HG02885 (cell line): ENCODE data around the gene SLC12A6.
A peak's percentile ranks its signal among the peaks of the same experiment; 100 is the strongest.
"Not testable (repeated sequence)": the region's sequence is repeated elsewhere in the genome, so short reads cannot be mapped to it uniquely, and the experiment has no call there.

Experiments
- ATAC-seq: cut with Tn5 transposase; IDR thresholded peaks from one replicate; pipeline ENCODE4 v1.9.1; 2021; ENCODE audit warnings: mild to moderate bottlenecking; ENCODE audit not compliant: unreplicated experiment, poor library complexity

The SLC12A6 gene

DNA sequence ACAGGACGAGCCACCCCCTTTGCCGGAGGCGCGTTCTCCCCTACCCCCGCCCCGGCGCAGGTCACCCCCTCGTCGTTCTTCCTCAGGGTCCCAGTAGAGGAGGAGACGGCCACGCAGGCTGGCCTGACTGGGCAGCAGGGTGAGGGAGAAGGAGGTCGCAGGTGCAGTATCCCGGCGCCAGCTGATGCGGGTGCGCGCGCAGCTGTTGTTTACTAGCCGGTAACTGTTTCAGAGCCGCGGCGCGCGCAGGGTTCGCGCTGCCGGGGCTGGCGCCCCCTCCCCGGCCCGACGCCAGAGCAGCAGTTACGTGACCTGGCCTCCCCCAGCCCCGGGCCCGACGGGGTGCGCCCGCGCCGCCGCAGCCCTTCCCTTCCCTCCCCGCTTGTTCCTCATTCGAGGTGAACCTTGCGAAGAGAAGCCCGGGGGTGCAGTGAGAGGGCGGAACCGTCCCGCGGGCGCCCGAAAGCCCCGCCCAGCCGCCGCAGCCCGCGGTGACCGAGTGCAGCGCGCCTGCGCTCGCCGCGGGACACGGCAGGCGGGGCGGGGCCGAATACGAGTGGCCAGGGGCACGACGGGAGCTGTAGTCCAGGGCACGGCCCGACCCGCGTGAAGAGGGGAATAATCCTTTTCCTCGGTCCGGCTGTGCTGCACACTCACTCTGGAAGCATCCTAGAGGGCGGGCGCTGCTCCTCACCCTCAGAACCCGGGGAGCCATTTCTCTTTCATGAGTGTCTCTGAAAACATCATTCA lies at the start of gene SLC12A6:
Gene SLC12A6, minus strand, starts transcription at position 225 of the 750 bp plus-strand sequence. CDS start 1,101 bp downstream, outside the sequence.
- peak; percentile 74 for ATAC-seq

DNA sequence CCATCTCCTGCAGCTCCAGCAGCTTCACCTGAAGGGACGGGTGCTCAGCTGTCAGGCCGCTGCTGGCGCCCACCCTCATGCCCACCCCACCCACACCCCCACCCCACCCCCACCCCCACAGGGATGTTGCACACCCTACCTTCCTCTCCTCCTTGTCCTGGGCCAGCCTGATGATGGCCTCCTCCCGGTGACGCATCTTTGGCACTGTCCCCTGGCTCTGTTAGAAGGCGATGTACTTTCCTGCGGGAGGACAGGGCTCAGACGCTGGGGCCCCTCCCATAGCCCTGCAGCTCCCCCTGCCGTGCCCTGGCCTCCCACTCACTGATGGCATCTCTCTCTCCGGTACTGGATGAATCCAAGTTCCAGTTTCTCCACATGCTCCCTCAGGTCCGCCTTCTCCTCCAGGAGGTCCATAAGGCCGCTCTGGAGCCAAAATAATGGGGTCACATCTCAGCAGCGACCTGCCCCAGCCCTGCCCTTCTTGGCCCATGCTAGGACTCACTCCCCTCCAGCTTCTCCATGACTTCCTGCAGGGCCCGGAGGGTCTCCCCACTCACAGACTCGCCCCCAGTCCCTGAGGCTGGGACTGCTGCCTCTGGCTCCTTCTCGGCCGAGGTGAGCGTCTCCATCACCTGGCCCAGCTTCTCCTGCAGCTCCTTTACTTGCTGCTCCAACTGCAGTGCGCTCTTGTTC lies 44.4 kb upstream of the SLC12A6 start:
- ATAC-seq = not testable (repeated sequence)

DNA sequence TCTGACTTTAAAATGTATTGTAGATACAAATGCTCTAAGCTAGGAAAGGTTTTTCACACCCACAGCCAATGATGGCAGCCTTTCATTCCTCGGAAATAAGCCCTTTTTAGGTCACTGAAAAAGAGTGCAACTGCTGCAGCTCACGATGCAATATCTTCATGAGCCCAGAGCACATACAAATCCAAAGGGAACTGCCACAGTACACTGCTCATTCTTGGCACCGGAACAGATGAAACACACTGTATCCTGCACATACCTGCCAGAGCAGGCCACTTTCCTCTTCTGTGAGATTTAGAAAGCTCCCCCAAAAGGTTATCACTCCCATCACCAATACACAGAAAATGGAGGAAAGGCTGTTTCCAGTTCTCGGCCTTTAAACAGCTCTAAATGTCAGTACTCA lies 42.9 kb upstream of the SLC12A6 start:
- ATAC-seq = not testable (repeated sequence)

DNA sequence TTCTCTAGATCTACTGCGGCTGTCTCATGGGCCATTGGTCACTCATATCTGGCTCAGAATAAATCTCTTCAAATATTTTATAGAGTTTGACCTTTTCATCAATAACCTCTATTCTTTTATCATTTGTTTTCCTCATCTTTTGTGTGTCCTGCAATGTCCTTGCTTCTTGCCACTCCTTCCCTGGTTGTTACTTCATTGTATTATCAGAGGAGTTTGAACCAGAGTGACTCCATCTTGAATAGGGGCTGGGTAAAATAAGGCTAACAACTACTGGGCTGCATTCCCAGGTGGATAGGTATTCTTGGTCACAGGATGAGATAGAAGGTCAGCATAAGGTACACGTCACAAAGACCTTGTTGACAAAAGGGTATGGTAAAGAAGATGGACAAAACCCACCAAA lies 39.3 kb upstream of the SLC12A6 start:
- no peak for ATAC-seq

DNA sequence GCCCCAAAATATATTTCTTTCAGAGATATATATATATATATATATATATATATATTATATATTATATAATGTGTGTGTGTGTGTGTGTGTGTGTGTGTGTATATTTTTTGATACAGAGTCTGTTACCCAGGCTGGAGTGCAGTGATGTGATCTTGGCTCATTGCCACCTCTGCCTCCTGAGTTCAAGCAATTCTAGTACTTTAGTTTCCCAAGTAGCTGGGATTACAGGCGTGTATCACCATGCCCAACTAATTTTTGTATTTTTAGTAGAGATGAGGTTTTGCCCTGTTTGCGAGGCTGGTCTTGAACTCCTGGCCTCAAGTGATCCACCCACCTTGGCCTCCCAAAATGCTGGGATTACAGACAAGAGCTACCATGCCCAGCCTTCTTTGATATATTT lies 38.0 kb upstream of the SLC12A6 start:
- ATAC-seq = not testable (repeated sequence)

GRCh38 chr15:34374816-34375215 lies 37.2 kb upstream of the SLC12A6 start:
- no peak for ATAC-seq

DNA sequence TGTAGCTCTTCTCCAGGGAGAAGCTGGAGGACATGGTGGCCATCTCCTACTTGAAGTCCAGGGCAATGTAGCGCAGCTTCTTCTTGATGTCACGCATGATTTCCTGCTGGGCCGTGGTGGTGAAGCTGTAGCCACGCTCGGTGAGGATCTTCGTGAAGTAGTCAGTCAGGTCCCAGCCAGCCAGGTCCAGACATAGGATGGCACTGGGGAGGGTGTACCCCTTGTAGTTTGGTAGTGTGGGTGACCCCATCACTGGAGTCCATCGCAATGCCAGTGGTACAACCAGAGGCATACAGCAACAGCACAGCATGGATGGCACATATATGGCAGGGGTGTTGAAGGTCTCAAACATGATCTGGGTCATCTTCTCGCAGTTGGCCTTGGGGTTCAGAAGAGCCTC lies 36.4 kb upstream of the SLC12A6 start:
- ATAC-seq = no peak

- no peak for ATAC-seq
Measured at GRCh38 chr15:34370643-34371042, 33.1 kb upstream of the SLC12A6 start.

DNA sequence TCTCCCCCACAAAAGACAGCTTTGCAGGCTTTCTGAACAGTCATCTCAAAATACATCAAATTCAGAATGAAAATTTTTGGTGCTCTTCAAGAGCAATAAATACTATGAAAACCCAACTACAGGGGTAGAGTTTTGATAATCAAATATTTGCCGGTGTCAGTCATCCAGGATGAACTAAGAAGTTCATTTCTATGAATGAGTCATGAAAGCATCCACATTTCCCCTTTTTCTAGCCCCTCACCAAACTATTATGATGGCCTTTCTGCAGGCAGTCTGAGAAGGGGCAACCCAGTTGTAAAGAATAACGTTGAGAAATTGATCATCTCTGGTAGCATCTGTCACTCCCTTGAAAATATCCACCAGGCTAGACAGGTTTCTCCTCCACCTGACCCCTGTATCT lies 32.5 kb upstream of the SLC12A6 start:
- no peak for ATAC-seq

- peak; percentile 79 for ATAC-seq
Measured at GRCh38 chr15:34367101-34368081, 29.8 kb upstream of the SLC12A6 start, which contains the start of gene LPCAT4. LPCAT4 (minus strand) TSS chr15:34367196; CDS start chr15:34367100, 96 bp downstream.

DNA sequence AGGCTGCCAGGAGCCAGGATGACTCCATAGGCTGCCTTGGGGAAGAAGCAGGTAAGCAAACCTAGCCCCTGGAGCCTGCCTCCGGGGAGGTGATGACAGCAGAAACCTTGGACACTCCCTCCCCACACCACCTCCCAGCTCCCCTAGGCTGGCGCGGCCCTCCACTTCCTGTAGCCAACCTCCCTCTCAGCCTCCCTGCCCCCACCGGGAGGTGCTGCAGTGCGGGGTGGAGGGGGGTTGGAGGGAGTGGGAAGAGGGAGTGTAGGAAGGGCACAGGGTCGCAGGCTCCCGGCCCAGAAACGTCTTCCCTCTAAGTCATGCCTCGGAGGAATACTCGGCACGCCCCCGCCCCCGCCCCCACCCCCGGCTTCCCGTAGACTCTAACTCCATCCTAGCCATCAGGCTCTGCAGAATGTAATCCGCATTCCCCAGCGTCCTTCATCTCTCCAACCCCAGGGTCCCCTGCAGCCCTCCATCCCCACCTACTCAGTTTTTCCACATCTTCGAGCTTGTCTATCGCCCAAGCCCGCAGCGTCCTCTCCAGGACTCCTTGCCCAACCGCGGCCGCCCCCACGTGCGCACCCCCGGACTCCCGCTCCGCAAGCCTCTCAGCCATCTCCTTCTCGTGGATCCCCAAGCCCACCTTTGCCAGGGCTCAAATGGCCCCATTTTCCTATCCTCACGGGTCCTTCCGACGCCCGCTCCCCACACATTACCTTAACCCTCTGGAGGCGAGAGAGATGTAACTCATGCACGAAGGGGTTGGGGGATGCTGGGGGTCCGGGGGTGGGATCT lies 28.9 kb upstream of the SLC12A6 start:
- peak; percentile 16 for ATAC-seq

DNA sequence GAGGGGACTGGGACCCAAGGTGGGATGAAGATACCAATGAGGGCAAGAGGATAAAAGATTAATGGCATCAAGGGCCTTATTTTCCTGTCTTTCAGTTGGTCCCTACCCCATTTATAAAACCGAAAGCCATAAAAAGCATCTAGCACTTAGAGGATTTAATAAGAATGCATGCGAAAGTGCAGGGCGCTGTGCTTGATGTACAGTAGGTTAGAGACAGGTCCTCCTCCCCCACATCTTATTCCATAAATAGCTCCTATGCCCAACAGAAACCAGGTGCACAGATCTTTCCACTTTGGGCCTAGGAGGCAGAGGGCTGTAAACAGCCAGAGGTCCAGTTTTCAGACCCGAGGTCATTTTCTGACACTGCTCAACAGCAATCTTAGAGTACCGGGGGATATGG lies 28.3 kb upstream of the SLC12A6 start:
- ATAC-seq = no peak

- no peak for ATAC-seq
Measured at GRCh38 chr15:34365091-34365825, 27.7 kb upstream of the SLC12A6 start.

DNA sequence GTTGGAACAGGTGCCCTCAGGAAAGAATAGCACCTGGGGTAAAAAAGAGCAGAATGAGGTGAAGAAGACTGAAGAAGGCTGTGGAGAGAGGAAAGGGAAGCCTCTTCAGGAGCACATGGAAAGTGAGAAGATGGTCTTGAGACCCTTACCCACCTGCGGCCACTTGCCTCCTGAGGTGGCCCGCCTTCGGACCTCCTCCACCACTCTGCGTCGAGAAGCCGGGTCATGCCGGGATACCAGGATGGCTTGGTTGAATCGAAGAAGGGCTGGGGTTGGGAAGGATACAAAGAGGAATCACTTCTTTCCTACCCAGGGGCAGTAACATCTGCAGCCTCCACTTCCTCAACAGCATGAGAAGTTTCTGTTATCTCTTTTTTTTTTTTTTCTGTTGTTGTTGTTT lies 26.5 kb upstream of the SLC12A6 start:
- ATAC-seq = no peak

- ATAC-seq = no peak
Measured at GRCh38 chr15:34362047-34362773, 24.6 kb upstream of the SLC12A6 start.

DNA sequence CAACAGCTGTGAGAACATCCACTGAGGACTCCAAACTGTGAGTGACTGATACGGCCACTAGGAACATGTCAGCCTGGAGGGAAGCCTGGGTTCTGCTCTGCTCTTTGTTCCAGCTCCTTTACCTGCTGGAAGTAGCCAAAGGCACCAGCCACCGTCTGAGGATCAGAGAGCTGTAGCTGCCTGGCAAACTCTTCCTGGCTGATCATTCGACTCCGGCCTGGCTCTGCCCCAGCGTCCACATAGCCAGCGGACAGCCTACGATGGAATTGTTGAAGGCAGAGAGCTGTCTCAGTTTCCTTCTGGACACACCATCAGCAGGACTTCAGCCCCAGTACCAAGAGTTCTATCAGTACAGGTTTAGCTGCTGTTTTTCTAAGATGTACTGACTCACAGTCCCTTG lies 23.7 kb upstream of the SLC12A6 start:
- no peak for ATAC-seq

GRCh38 chr15:34360298-34360697 lies 22.7 kb upstream of the SLC12A6 start:
- no peak for ATAC-seq

GRCh38 chr15:34359416-34359815 lies 21.8 kb upstream of the SLC12A6 start:
- ATAC-seq = no peak
